CD8-positive, alpha-beta memory T cell (primary cell): ENCODE results near the gene ASPN. TPM values are rescaled to one million over a fixed set of nuclear protein-coding genes. Genes with fewer than 3 reads are reported as not detected.

Experiments used
- CTCF ChIA-PET: fragments of 350-600 bp; sonication (Branson Sonifier 250); formaldehyde crosslinking; loops from one replicate; lab custom pipeline; 2021; ENCODE audit warnings: antibody characterized with exemption; lab: Charles Lee
- POLR2A ChIA-PET: fragments of 350-600 bp; sonication (Branson Sonifier 250); formaldehyde crosslinking; loops from one replicate; lab custom pipeline; 2021; ENCODE audit warnings: antibody characterized with exemption; lab: Charles Lee
- DNase-seq, 5 donors: peaks; one replicate each; pipeline versions ENCODE4 v3.0.0 to v3.0.0-alpha.2; 2020 to 2022; ENCODE audit warnings: mixed read lengths in 1 of 5
- H3K27ac ChIP-seq: one replicate; pipeline ENCODE4 v1.7.0; 2013; ENCODE audit warnings: low read depth, mild to moderate bottlenecking, low read length, moderate library complexity
- H3K27me3 ChIP-seq: 2 replicates; pipeline ENCODE4 v1.7.0; 2013; ENCODE audit warnings: low read length, mild to moderate bottlenecking; ENCODE audit not compliant: insufficient read depth, poor library complexity, severe bottlenecking
- H3K36me3 ChIP-seq: 2 replicates; pipeline ENCODE4 v1.7.0; 2013; ENCODE audit warnings: mild to moderate bottlenecking, low read length, moderate library complexity; ENCODE audit not compliant: insufficient read depth
- H3K4me1 ChIP-seq: 2 replicates; pipeline ENCODE4 v1.7.0; 2013; ENCODE audit warnings: mild to moderate bottlenecking, low read length, moderate library complexity; ENCODE audit not compliant: insufficient read depth
- H3K4me3 ChIP-seq: 2 replicates; pipeline ENCODE4 v1.7.0; 2013; ENCODE audit warnings: mild to moderate bottlenecking, low read length
- H3K9me3 ChIP-seq: 2 replicates; pipeline ENCODE4 v1.7.0; 2013; ENCODE audit warnings: mild to moderate bottlenecking, low read length
- H3K27ac Mint-ChIP-seq, 8 donors: one replicate each; pipeline ENCODE4 v1.8.0; 2020 to 2021; ENCODE audit warnings: mixed read lengths in 8 of 8, mild to moderate bottlenecking in 6 of 8, inconsistent platforms in 3 of 8, moderate library complexity in 3 of 8
- H3K27me3 Mint-ChIP-seq, 2 donors: one replicate each; pipeline ENCODE4 v1.8.0; 2020 to 2021; ENCODE audit warnings: mixed read lengths in 2 of 2, mild to moderate bottlenecking in 1 of 2, moderate library complexity in 1 of 2
- H3K36me3 Mint-ChIP-seq, 3 donors: one replicate each; pipeline ENCODE4 v1.8.0; 2020 to 2021; ENCODE audit warnings: mixed read lengths in 3 of 3, inconsistent platforms in 1 of 3, mild to moderate bottlenecking in 1 of 3
- H3K4me1 Mint-ChIP-seq, 3 donors: one replicate each; pipeline ENCODE4 v1.8.0; 2020 to 2021; ENCODE audit warnings: mixed read lengths in 3 of 3, inconsistent platforms in 1 of 3, mild to moderate bottlenecking in 1 of 3
- H3K4me3 Mint-ChIP-seq, 7 donors: one replicate each; pipeline ENCODE4 v1.8.0; 2020 to 2021; ENCODE audit warnings: mixed read lengths in 7 of 7, mild to moderate bottlenecking in 6 of 7, moderate library complexity in 4 of 7, inconsistent platforms in 2 of 7
- H3K9me3 Mint-ChIP-seq, 5 donors: one replicate each; pipeline ENCODE4 v1.8.0; 2020 to 2022; ENCODE audit warnings: mixed read lengths in 5 of 5, mild to moderate bottlenecking in 3 of 5, moderate library complexity in 2 of 5, inconsistent platforms in 1 of 5
- polyA plus RNA-seq: library from polyadenylated mRNA; unstranded; fragments of 300-500 nt; fragmentation: Illumina TruSeq; gene quantifications from one replicate; pipeline ENCODE4 v1.2.3, GENCODE V29; 2021
- total RNA-seq, 2 experiments: library from RNA; stranded (reverse); gene quantifications; one replicate each; pipeline ENCODE4 v1.2.3, GENCODE V29; 2021

Gene ASPN
- total and polyA plus RNA-seq, 3 experiments from 2014 or later: not detected

DNA sequence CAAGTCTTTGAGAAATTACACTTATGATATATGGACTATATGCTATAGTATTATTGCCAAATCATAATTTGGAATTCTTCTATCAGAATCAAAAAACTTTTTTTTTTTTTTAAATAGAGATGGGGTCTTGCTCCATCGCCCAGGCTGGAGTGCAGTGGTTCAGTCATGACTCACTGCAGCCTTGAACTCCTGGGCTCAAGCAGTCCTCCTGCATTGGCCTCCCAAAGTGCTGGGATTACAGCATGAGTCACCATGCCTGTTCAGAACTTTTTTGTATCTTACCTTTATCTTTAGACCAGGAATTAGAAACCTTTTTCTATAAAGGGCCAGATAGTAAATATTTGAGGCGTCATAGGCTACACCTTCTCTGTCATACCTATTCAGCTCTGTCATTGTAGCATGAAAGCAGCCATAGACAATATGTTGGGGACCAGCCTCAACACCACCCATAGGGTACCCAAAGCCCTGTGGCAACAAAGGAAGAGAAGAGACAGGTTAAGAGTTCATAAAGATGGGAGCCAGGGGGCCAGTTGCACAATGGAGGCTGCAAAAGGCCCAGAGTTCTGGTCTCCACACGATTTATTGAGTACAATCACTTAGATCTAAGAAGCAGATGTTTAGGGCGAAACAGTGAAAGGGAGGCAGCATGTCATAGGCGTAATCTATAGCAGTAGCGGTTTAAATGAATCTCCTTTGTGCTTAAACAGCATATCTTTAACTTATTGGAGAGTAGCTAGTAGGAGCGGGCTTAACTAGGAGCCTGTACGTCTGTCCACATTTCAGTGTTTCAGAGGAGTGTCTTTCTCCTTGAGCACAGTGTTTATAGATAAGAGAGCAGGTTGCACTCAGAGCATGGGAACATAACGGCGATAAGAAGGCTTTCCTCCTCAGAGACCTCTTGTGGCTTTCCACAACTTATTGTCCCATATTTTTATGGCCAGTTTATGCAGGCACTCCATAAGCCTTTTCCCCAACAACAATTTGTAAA, 41.0 kb upstream of the ASPN start:
- H3K27me3 ChIP-seq: no peaks in the 10 kb centered on the region
- Mint-ChIP-seq H3K36me3 (peaks cover 0 to 4% (median 0%) of the 10 kb centered on the region in 3 donors), H3K27me3 (no peaks in the 10 kb centered on the region), H3K9me3 (no peaks in the 10 kb centered on the region), H3K27ac (no peak overlapping the region), H3K4me1 (no peaks in the 10 kb centered on the region), H3K4me3 (no peak overlapping the region)
- POLR2A ChIA-PET: no interaction called here
- DNase-seq: no peak
- H3K4me3 ChIP-seq: no peak overlapping the region
- no peaks in the 10 kb centered on the region for H3K36me3 ChIP-seq
- CTCF ChIA-PET: no interaction called here
- H3K27ac ChIP-seq: no peak overlapping the region
- no peaks in the 10 kb centered on the region for H3K9me3 ChIP-seq
- H3K4me1 ChIP-seq: no peaks in the 10 kb centered on the region

DNA sequence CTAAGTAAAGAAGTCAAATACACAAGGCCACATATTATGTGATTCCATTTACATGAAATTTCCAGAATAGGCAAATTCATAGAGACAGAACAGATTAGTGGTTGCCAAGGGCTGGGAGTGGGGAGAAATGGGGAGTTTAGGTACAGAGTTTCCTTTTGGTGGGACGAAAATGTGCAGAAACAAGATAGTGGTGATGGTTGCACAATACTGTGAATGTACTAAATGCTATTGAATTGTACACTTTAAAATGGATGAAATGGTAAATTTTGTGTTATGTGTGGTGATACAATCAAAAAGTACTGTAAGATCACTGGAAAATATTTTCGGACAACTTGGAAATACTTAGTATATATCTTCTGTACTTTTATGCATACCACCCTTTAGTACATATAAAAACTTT, 38.5 kb upstream of the ASPN start:
- POLR2A ChIA-PET: no interaction called here
- no peak overlapping the region for H3K4me3 Mint-ChIP-seq
- DNase-seq: no peak
- Histone ChIP-seq H3K4me1 (no peaks in the 10 kb centered on the region), H3K27me3 (no peaks in the 10 kb centered on the region), H3K36me3 (no peaks in the 10 kb centered on the region), H3K27ac (no peak overlapping the region), H3K9me3 (no peaks in the 10 kb centered on the region), H3K4me3 (no peak overlapping the region)
- no peaks in the 10 kb centered on the region for H3K27me3 Mint-ChIP-seq
- H3K9me3 Mint-ChIP-seq: no peaks in the 10 kb centered on the region
- H3K36me3 Mint-ChIP-seq: peaks cover 0 to 4% (median 0%) of the 10 kb centered on the region in 3 donors
- H3K27ac Mint-ChIP-seq: no peak overlapping the region
- CTCF ChIA-PET: no interaction called here
- H3K4me1 Mint-ChIP-seq: no peaks in the 10 kb centered on the region

DNA sequence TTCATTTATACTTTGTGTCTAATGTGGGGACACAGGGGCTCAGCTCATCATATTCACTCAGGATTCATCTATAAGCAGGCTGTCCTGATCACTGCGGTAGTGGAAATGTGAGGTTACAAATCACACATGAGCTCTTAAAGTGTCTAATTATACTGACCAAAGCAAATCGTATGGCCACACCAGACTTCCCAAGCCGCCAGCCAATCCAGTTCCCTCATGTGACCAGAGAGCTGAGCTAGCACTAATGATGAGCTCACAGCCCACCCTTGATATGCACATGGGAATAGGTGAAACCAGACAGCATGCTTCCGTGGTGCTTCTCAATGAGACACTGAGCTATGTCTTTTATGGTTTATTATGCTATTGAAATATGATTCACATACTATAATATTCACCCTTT, 35.9 kb upstream of the ASPN start:
- DNase-seq: no peak
- no peaks in the 10 kb centered on the region for H3K4me1 Mint-ChIP-seq
- H3K4me3 ChIP-seq: no peak overlapping the region
- H3K4me3 Mint-ChIP-seq: no peak overlapping the region
- no peaks in the 10 kb centered on the region for H3K27me3 ChIP-seq
- H3K9me3 ChIP-seq: no peaks in the 10 kb centered on the region
- H3K4me1 ChIP-seq: no peaks in the 10 kb centered on the region
- no peaks in the 10 kb centered on the region for H3K9me3 Mint-ChIP-seq
- CTCF ChIA-PET: no interaction called here
- H3K36me3 Mint-ChIP-seq: peaks cover 0 to 4% (median 0%) of the 10 kb centered on the region in 3 donors
- POLR2A ChIA-PET: no interaction called here
- H3K27ac Mint-ChIP-seq: no peak overlapping the region
- no peaks in the 10 kb centered on the region for H3K27me3 Mint-ChIP-seq
- no peak overlapping the region for H3K27ac ChIP-seq
- H3K36me3 ChIP-seq: no peaks in the 10 kb centered on the region

DNA sequence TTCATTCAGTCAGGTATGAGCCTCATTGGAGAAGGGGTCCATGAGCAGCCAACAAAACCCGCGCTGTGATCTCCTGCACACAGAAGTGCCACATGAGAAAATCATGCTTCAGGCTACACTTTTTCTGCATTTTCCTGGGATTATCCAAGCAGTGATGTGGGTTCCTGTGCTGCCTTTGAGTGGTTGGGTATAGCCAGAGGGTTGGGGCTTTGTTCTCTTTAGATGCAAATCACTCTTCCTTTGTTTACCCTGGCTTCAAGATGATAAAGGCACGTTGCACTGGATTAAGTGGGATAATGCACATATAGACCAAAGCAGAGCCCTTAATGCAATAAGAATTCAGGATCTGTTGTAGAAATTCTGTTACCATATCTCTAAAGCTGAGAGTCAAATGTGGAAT, 34.7 kb upstream of the ASPN start:
- DNase-seq: no peak
- H3K4me1 ChIP-seq: no peaks in the 10 kb centered on the region
- no peaks in the 10 kb centered on the region for H3K9me3 Mint-ChIP-seq
- CTCF ChIA-PET: no interaction called here
- no peak overlapping the region for H3K27ac Mint-ChIP-seq
- H3K9me3 ChIP-seq: no peaks in the 10 kb centered on the region
- H3K27me3 ChIP-seq: no peaks in the 10 kb centered on the region
- H3K4me3 Mint-ChIP-seq: no peak overlapping the region
- H3K36me3 ChIP-seq: no peaks in the 10 kb centered on the region
- peaks cover 0 to 4% (median 0%) of the 10 kb centered on the region in 3 donors for H3K36me3 Mint-ChIP-seq
- no peak overlapping the region for H3K27ac ChIP-seq
- no peaks in the 10 kb centered on the region for H3K4me1 Mint-ChIP-seq
- no peaks in the 10 kb centered on the region for H3K27me3 Mint-ChIP-seq
- POLR2A ChIA-PET: no interaction called here
- H3K4me3 ChIP-seq: no peak overlapping the region

DNA sequence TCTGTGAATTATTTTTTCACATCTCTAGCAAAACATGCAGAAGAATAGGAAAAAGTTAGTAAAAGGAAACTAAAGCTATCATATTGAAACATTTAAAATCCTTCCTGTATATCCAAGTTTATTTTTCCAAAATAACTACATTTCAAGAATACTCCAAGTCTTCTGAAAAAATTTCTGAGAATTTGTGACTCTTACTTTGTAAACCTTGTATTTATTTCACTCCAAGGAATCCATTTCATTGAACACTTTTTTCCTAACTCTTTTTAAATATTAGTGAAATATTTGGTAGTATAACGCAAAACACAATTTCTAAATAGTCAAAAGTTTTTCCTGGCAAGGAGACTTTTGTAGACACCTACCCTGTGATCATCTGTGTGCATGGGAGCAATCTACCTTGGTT, 34.2 kb upstream of the ASPN start:
- ChIA-PET POLR2A (no interaction called here), CTCF (no interaction called here)
- no peaks in the 10 kb centered on the region for H3K36me3 ChIP-seq

DNA sequence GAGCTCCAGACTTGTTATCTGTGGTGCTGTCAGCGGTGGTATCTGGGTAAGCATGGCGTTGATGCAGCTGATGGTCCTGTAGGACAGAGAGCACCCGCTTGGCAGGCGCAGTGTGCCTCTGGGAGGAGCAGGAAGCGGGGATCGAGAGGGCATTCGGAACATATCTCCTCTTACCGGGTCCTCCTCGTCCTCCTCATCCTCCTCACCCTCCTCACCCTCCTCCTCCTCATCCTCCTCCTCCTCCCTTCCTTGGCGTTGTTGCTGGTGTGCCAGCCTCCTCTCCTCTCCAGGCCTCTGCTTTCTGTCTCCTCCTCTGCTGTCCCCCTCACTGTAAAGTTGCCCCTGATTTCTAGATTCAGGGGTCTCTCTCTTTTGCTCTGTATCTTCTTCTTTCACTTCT, 32.3 kb upstream of the ASPN start:
- Mint-ChIP-seq H3K27ac (no peak overlapping the region), H3K27me3 (no peaks in the 10 kb centered on the region), H3K36me3 (peaks cover 0 to 1% (median 0%) of the 10 kb centered on the region in 3 donors), H3K4me1 (no peaks in the 10 kb centered on the region), H3K4me3 (no peak overlapping the region), H3K9me3 (no peaks in the 10 kb centered on the region)
- no peaks in the 10 kb centered on the region for H3K4me1 ChIP-seq
- no peak for DNase-seq
- no peaks in the 10 kb centered on the region for H3K27me3 ChIP-seq
- ChIA-PET CTCF (no interaction called here), POLR2A (no interaction called here)
- H3K27ac ChIP-seq: no peak overlapping the region
- no peak overlapping the region for H3K4me3 ChIP-seq
- H3K9me3 ChIP-seq: no peaks in the 10 kb centered on the region
- no peaks in the 10 kb centered on the region for H3K36me3 ChIP-seq

More for the DNA sequence above, 34.2 kb upstream of the ASPN start:
- H3K9me3 ChIP-seq: no peaks in the 10 kb centered on the region
- no peak overlapping the region for H3K27ac Mint-ChIP-seq
- no peak overlapping the region for H3K4me3 Mint-ChIP-seq
- no peaks in the 10 kb centered on the region for H3K4me1 Mint-ChIP-seq
- H3K4me1 ChIP-seq: no peaks in the 10 kb centered on the region
- no peaks in the 10 kb centered on the region for H3K27me3 ChIP-seq
- DNase-seq: no peak
- peaks cover 0 to 4% (median 0%) of the 10 kb centered on the region in 3 donors for H3K36me3 Mint-ChIP-seq
- H3K4me3 ChIP-seq: no peak overlapping the region
- H3K27ac ChIP-seq: no peak overlapping the region
- H3K9me3 Mint-ChIP-seq: no peaks in the 10 kb centered on the region
- no peaks in the 10 kb centered on the region for H3K27me3 Mint-ChIP-seq

DNA sequence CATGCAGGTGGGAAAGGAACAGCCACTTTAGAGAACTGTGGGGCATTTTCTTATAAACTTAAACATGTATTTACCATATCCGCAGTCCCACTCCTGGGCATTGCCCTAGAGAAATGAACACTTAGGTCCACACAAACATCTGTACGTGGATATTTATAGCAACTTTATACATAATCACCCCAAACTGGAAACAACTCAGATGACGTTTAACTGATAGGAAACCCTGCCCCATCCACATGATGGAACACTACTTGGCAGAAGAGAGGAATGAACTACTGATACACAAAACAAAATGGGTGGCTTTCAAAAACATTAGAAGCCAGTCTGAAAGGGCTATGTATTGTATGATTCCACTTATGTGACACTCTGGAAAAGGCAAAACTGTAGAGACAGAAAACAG, 31.0 kb upstream of the ASPN start:
- Mint-ChIP-seq H3K4me1 (no peaks in the 10 kb centered on the region), H3K9me3 (no peaks in the 10 kb centered on the region), H3K27ac (no peak overlapping the region), H3K4me3 (no peak overlapping the region), H3K36me3 (no peaks in the 10 kb centered on the region), H3K27me3 (no peaks in the 10 kb centered on the region)
- H3K27me3 ChIP-seq: no peaks in the 10 kb centered on the region
- H3K4me3 ChIP-seq: no peak overlapping the region
- no peaks in the 10 kb centered on the region for H3K36me3 ChIP-seq
- no peak overlapping the region for H3K27ac ChIP-seq
- ChIA-PET POLR2A (no interaction called here), CTCF (no interaction called here)
- H3K9me3 ChIP-seq: no peaks in the 10 kb centered on the region
- DNase-seq: no peak
- no peaks in the 10 kb centered on the region for H3K4me1 ChIP-seq

DNA sequence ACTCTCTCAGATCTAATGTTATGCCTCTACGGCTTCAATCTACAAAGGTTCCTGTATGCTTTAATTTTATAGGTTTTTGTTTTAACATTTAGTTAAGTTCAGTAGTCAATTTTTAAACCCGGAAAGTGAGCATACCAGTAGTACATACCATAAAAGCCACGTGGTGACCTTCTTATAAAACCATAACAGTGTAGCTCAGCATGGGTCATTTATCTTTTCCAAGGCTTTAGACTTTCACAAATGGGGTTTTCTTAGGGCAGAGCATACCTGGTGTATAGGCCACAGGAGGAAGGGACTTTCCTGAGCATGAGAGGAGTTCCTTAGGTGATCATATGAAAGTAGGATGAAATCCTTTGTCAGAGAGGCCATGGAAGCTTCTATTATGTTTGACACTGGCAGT, 30.3 kb upstream of the ASPN start:
- no peaks in the 10 kb centered on the region for H3K27me3 Mint-ChIP-seq
- peak overlapping the region in 1 of 8 donors; percentile 34 for H3K27ac Mint-ChIP-seq
- H3K4me3 ChIP-seq: no peak overlapping the region
- POLR2A ChIA-PET: no interaction called here
- H3K4me1 ChIP-seq: no peaks in the 10 kb centered on the region
- H3K36me3 ChIP-seq: no peaks in the 10 kb centered on the region
- no peak overlapping the region for H3K4me3 Mint-ChIP-seq
- H3K36me3 Mint-ChIP-seq: peaks cover 0 to 2% (median 0%) of the 10 kb centered on the region in 3 donors
- H3K9me3 ChIP-seq: no peaks in the 10 kb centered on the region
- H3K27me3 ChIP-seq: no peaks in the 10 kb centered on the region
- CTCF ChIA-PET: no interaction called here
- H3K9me3 Mint-ChIP-seq: no peaks in the 10 kb centered on the region
- no peaks in the 10 kb centered on the region for H3K4me1 Mint-ChIP-seq
- DNase-seq: no peak
- no peak overlapping the region for H3K27ac ChIP-seq
